Hepatocyte (in vitro differentiated cells): ENCODE data around the gene CTXND1. TPM values are rescaled to one million over a fixed set of nuclear protein-coding genes. Genes with fewer than 3 reads are reported as not detected.

Experiments used
- DNase-seq: peaks from one replicate; pipeline ENCODE4 v3.0.0-alpha.2; 2016; ENCODE audit warnings: low spot score
- H2AFZ ChIP-seq: fragments of 200-600 bp; sonication (generic); 2 replicates; pipeline ENCODE4 v1.6.0; 2016; ENCODE audit warnings: antibody characterized with exemption, mild to moderate bottlenecking
- H3K27ac ChIP-seq: fragments of 200-600 bp; sonication (generic); 2 replicates; pipeline ENCODE4 v1.5.1; 2016; ENCODE audit warnings: mild to moderate bottlenecking
- H3K27me3 ChIP-seq: fragments of 200-600 bp; sonication (generic); 2 replicates; pipeline ENCODE4 v1.6.1; 2016
- H3K36me3 ChIP-seq: fragments of 200-600 bp; sonication (generic); replicated peaks from 2 replicates; pipeline ENCODE4 v1.5.1; 2016; ENCODE audit warnings: low read depth; ENCODE audit not compliant: insufficient read depth
- H3K4me1 ChIP-seq: fragments of 200-600 bp; sonication (generic); 2 replicates; pipeline ENCODE4 v1.5.1; 2016; ENCODE audit warnings: mild to moderate bottlenecking, moderate library complexity; ENCODE audit not compliant: insufficient read depth
- H3K4me2 ChIP-seq: fragments of 200-600 bp; sonication (generic); 2 replicates; pipeline ENCODE4 v1.6.0; 2016
- H3K4me3 ChIP-seq: fragments of 200-600 bp; sonication (generic); 2 replicates; pipeline ENCODE4 v1.5.1; 2016; ENCODE audit warnings: mild to moderate bottlenecking
- H3K79me2 ChIP-seq: fragments of 200-600 bp; sonication (generic); 2 replicates; pipeline ENCODE4 v1.6.0; 2017; ENCODE audit warnings: mild to moderate bottlenecking
- H3K9me2 ChIP-seq: fragments of 200-600 bp; sonication (generic); replicated peaks from 2 replicates; pipeline ENCODE4 v1.6.0; 2017; ENCODE audit warnings: mild to moderate bottlenecking; ENCODE audit not compliant: insufficient read depth
- H3K9me3 ChIP-seq: fragments of 200-600 bp; sonication (generic); 2 replicates; pipeline ENCODE4 v1.5.1; 2016; ENCODE audit warnings: low read depth, mild to moderate bottlenecking
- H4K20me1 ChIP-seq: fragments of 200-600 bp; sonication (generic); 2 replicates; pipeline ENCODE4 v1.6.0; 2016; ENCODE audit warnings: mild to moderate bottlenecking; ENCODE audit not compliant: insufficient read depth, poor library complexity, severe bottlenecking
- CTCF ChIP-seq: fragments of 200-600 bp; sonication (generic); IDR thresholded peaks from 2 replicates; pipeline ENCODE4 v1.5.1; 2016; ENCODE audit warnings: antibody characterized with exemption, mild to moderate bottlenecking; ENCODE audit not compliant: poor library complexity
- EZH2 ChIP-seq: fragments of 200-600 bp; sonication (generic); IDR thresholded peaks from 2 replicates; pipeline ENCODE4 v1.6.1; 2016; ENCODE audit warnings: antibody characterized with exemption, mild to moderate bottlenecking, borderline replicate concordance
- EZH2phosphoT487 ChIP-seq: fragments of 200-600 bp; sonication (generic); IDR thresholded peaks from one replicate; pipeline ENCODE4 v1.6.1; 2018; ENCODE audit warnings: antibody characterized with exemption, mild to moderate bottlenecking, low read depth, moderate library complexity; ENCODE audit not compliant: unreplicated experiment, severe bottlenecking
- WGBS: methylation state at CpG from one replicate; pipeline ENCODE4 v1.1.6; 2016; ENCODE audit warnings: low lambda C conversion rate; ENCODE audit errors: missing lambda C conversion rate; 5-methylcytosine and 5-hydroxymethylcytosine counted together
- polyA plus RNA-seq: library from polyadenylated mRNA; unstranded; fragments of >200 nt; fragmentation: Nextera tagmentation; extraction: Ambion mirVana; gene quantifications from 2 replicates; pipeline ENCODE4 v1.2.1, GENCODE V29; 2016
- total RNA-seq: library from RNA; depleted of rRNA; stranded (reverse); fragments of >200 nt; gene quantifications from 2 replicates; pipeline ENCODE4 v1.2.3, GENCODE V29; 2014

The CTXND1 gene
- total and polyA plus RNA-seq, 2 experiments from 2014 or later: 1.4 to 1.5 TPM

- Histone ChIP-seq H3K27ac (no peak overlapping the region), H3K9me3 (no peaks in the 10 kb centered on the region), H3K4me3 (no peak overlapping the region), H3K4me1 (no peaks in the 10 kb centered on the region), H2AFZ (no peak overlapping the region), H3K36me3 (no peaks in the 10 kb centered on the region), H3K4me2 (no peak overlapping the region), H3K79me2 (no peaks in the 10 kb centered on the region), H3K27me3 (no peaks in the 10 kb centered on the region), H3K9me2 (no peaks in the 10 kb centered on the region), H4K20me1 (no peaks in the 10 kb centered on the region)
- WGBS: 85% methylated on average over 8 of the region's 8 CpGs
- DNase-seq: no peak
- TF ChIP-seq CTCF (no peak), EZH2phosphoT487 (no peak), EZH2 (no peak)
These were observed 33.4 kb upstream of the CTXND1 start for GRCh38 chr15:80285379-80285778.

- TF ChIP-seq CTCF (no peak), EZH2phosphoT487 (no peak), EZH2 (no peak)
- DNase-seq: no peak
- Histone ChIP-seq H4K20me1 (no peaks in the 10 kb centered on the region), H3K79me2 (no peaks in the 10 kb centered on the region), H3K27ac (no peak overlapping the region), H3K4me1 (no peaks in the 10 kb centered on the region), H3K9me3 (no peaks in the 10 kb centered on the region), H2AFZ (no peak overlapping the region), H3K4me3 (no peak overlapping the region), H3K9me2 (no peaks in the 10 kb centered on the region), H3K36me3 (no peaks in the 10 kb centered on the region), H3K27me3 (no peaks in the 10 kb centered on the region), H3K4me2 (no peak overlapping the region)
- WGBS: 83% methylated on average over 3 of the region's 3 CpGs
These were observed 31.5 kb upstream of the CTXND1 start for GRCh38 chr15:80283531-80283930.

GRCh38 chr15:80277147-80277546, 25.1 kb upstream of the CTXND1 start:
- Histone ChIP-seq H3K9me3 (no peaks in the 10 kb centered on the region), H3K4me2 (no peak overlapping the region), H3K4me3 (no peak overlapping the region), H3K36me3 (no peaks in the 10 kb centered on the region), H3K79me2 (no peaks in the 10 kb centered on the region), H4K20me1 (no peaks in the 10 kb centered on the region), H3K4me1 (no peaks in the 10 kb centered on the region), H3K9me2 (no peaks in the 10 kb centered on the region), H3K27me3 (no peaks in the 10 kb centered on the region), H3K27ac (no peak overlapping the region), H2AFZ (no peak overlapping the region)
- WGBS: 82% methylated on average over 6 of the region's 6 CpGs
- DNase-seq: no peak
- TF ChIP-seq EZH2phosphoT487 (no peak), EZH2 (no peak)

GRCh38 chr15:80275961-80276360, 23.9 kb upstream of the CTXND1 start:
- TF ChIP-seq EZH2 (no peak), EZH2phosphoT487 (no peak), CTCF (no peak)
- Histone ChIP-seq H3K4me3 (no peak overlapping the region), H3K9me2 (no peaks in the 10 kb centered on the region), H2AFZ (no peak overlapping the region), H3K27me3 (no peaks in the 10 kb centered on the region), H3K36me3 (no peaks in the 10 kb centered on the region), H3K79me2 (no peaks in the 10 kb centered on the region), H3K4me1 (no peaks in the 10 kb centered on the region), H3K27ac (peak overlapping the region; percentile 80), H3K4me2 (no peak overlapping the region), H4K20me1 (no peaks in the 10 kb centered on the region), H3K9me3 (no peaks in the 10 kb centered on the region)
- WGBS: 76% methylated on average over 3 of the region's 3 CpGs
- peak; percentile 19 for DNase-seq
